H9 (cell line): ENCODE data around the gene LYPD8. TPM values are rescaled to one million over a fixed set of nuclear protein-coding genes. Genes with fewer than 3 reads are reported as not detected.

ENCODE experiments used
- DNase-seq: peaks from one replicate; pipeline ENCODE4 v3.0.0-alpha.2; 2017
- H2AFZ ChIP-seq: one replicate; pipeline ENCODE4 v1.6.1; 2013; ENCODE audit warnings: mild to moderate bottlenecking, low read length, control low read depth, moderate library complexity
- H2AK5ac ChIP-seq: 2 replicates; pipeline ENCODE4 v1.6.1; 2013; ENCODE audit warnings: low read length, control low read depth, mixed read lengths; ENCODE audit not compliant: insufficient read length
- H2BK120ac ChIP-seq: one replicate; pipeline ENCODE4 v1.6.1; 2013; ENCODE audit warnings: low read depth, mild to moderate bottlenecking, low read length, control low read depth, inconsistent platforms; ENCODE audit not compliant: poor library complexity, severe bottlenecking
- H2BK12ac ChIP-seq: 2 replicates; pipeline ENCODE4 v1.6.1; 2013; ENCODE audit warnings: low read length, control low read depth, mixed read lengths, low read depth; ENCODE audit not compliant: insufficient read length
- H2BK15ac ChIP-seq: 2 replicates; pipeline ENCODE4 v1.6.1; 2013; ENCODE audit warnings: low read depth, low read length, control low read depth
- H2BK20ac ChIP-seq: one replicate; pipeline ENCODE4 v1.6.1; 2013; ENCODE audit warnings: low read depth, mild to moderate bottlenecking, low read length, control low read depth, inconsistent platforms; ENCODE audit not compliant: poor library complexity, severe bottlenecking
- H2BK5ac ChIP-seq: 2 replicates; pipeline ENCODE4 v1.6.1; 2013; ENCODE audit warnings: low read length, control low read depth, mixed read lengths; ENCODE audit not compliant: insufficient read length
- H3K14ac ChIP-seq: 2 replicates; pipeline ENCODE4 v1.6.1; 2013; ENCODE audit warnings: low read length, control low read depth; ENCODE audit not compliant: insufficient read depth
- H3K18ac ChIP-seq: 2 replicates; pipeline ENCODE4 v1.6.1; 2013; ENCODE audit warnings: low read depth, mild to moderate bottlenecking, mixed read lengths, low read length, control low read depth; ENCODE audit not compliant: insufficient read length
- H3K23ac ChIP-seq: 2 replicates; pipeline ENCODE4 v1.6.1; 2013; ENCODE audit warnings: low read length, control low read depth, mixed read lengths, low read depth; ENCODE audit not compliant: insufficient read length
- H3K23me2 ChIP-seq: 2 replicates; pipeline ENCODE4 v1.6.1; 2013; ENCODE audit warnings: low read depth, mild to moderate bottlenecking, mixed read lengths, low read length, control low read depth; ENCODE audit not compliant: insufficient read length, poor library complexity, severe bottlenecking
- H3K27ac ChIP-seq: 2 replicates; pipeline ENCODE4 v1.5.1; 2013; ENCODE audit warnings: low read length, control low read depth, mixed read lengths, low read depth; ENCODE audit not compliant: insufficient read length
- H3K27me3 ChIP-seq: 2 replicates; pipeline ENCODE4 v1.6.1; 2013; ENCODE audit warnings: low read length, control low read depth, inconsistent platforms; ENCODE audit not compliant: insufficient read depth
- H3K4ac ChIP-seq: 2 replicates; pipeline ENCODE4 v1.6.1; 2013; ENCODE audit warnings: low read depth, mild to moderate bottlenecking, control low read depth, inconsistent platforms, low read length, moderate library complexity
- H3K4me1 ChIP-seq: 2 replicates; pipeline ENCODE4 v1.6.1; 2013; ENCODE audit warnings: low read length, control low read depth, inconsistent platforms; ENCODE audit not compliant: insufficient read depth
- H3K4me2 ChIP-seq: 2 replicates; pipeline ENCODE4 v1.6.1; 2013; ENCODE audit warnings: low read length, control low read depth, mixed read lengths; ENCODE audit not compliant: insufficient read length, insufficient read depth
- H3K56ac ChIP-seq: 2 replicates; pipeline ENCODE4 v1.6.1; 2013; ENCODE audit warnings: low read depth, mild to moderate bottlenecking, mixed read lengths, low read length, control low read depth; ENCODE audit not compliant: insufficient read length
- H3K79me1 ChIP-seq: 2 replicates; pipeline ENCODE4 v1.6.1; 2013; ENCODE audit warnings: low read depth, mild to moderate bottlenecking, moderate library complexity, low read length, control low read depth, inconsistent platforms; ENCODE audit not compliant: insufficient read depth, poor library complexity, severe bottlenecking
- H3K79me2 ChIP-seq: 2 replicates; pipeline ENCODE4 v1.6.1; 2013; ENCODE audit warnings: low read length, control low read depth, inconsistent platforms; ENCODE audit not compliant: insufficient read depth
- H3K9ac ChIP-seq: 2 replicates; pipeline ENCODE4 v1.6.1; 2013; ENCODE audit warnings: low read length, control low read depth, mixed read lengths; ENCODE audit not compliant: insufficient read length; ENCODE audit errors: extremely low read depth
- H3K9me3 ChIP-seq: one replicate; pipeline ENCODE4 v1.6.1; 2013; ENCODE audit warnings: low read depth, low read length, inconsistent platforms; ENCODE audit not compliant: control insufficient read depth
- H3T11ph ChIP-seq: one replicate; pipeline ENCODE4 v1.6.1; 2013; ENCODE audit warnings: mild to moderate bottlenecking, low read length, control low read depth, inconsistent platforms
- H4K20me1 ChIP-seq: one replicate; pipeline ENCODE4 v1.6.1; 2013; ENCODE audit not compliant: control insufficient read depth, insufficient read length, insufficient read depth
- H4K5ac ChIP-seq: 2 replicates; pipeline ENCODE4 v1.6.1; 2013; ENCODE audit warnings: low read depth, mild to moderate bottlenecking, mixed read lengths, low read length, control low read depth; ENCODE audit not compliant: insufficient read length
- H4K8ac ChIP-seq: replicated peaks from 2 replicates; pipeline ENCODE4 v1.6.1; 2013; ENCODE audit warnings: low read length, control low read depth, mixed read lengths, low read depth; ENCODE audit not compliant: insufficient read length
- H4K91ac ChIP-seq: 2 replicates; pipeline ENCODE4 v1.6.1; 2013; ENCODE audit warnings: low read depth, mild to moderate bottlenecking, moderate library complexity, mixed read lengths, low read length, control low read depth; ENCODE audit not compliant: insufficient read length
- H3K27ac Mint-ChIP-seq, 3 experiments: 2 replicates in 2 of 3; 3 replicates in 1 of 3; pipeline ENCODE4 v1.8.0; 2020 to 2021; ENCODE audit warnings: mixed read lengths in 3 of 3, mild to moderate bottlenecking in 1 of 3, moderate library complexity in 1 of 3
- H3K27me3 Mint-ChIP-seq: 2 replicates; pipeline ENCODE4 v1.8.0; 2021; ENCODE audit warnings: low read depth, mild to moderate bottlenecking, moderate library complexity, mixed read lengths
- H3K36me3 Mint-ChIP-seq, 3 experiments: 2 replicates in 2 of 3; 3 replicates in 1 of 3; pipeline ENCODE4 v1.8.0; 2020 to 2021; ENCODE audit warnings: low read depth in 3 of 3, mixed read lengths in 3 of 3; ENCODE audit not compliant: insufficient read depth in 1 of 3
- H3K4me1 Mint-ChIP-seq, 2 experiments: 2 replicates each; pipeline ENCODE4 v1.8.0; 2020; ENCODE audit warnings: mixed read lengths in 2 of 2
- H3K4me3 Mint-ChIP-seq, 2 experiments: 2 replicates in 1 of 2; 3 replicates in 1 of 2; pipeline ENCODE4 v1.8.0; 2020 to 2021; ENCODE audit warnings: mild to moderate bottlenecking in 2 of 2, mixed read lengths in 2 of 2, moderate library complexity in 1 of 2
- H3K9me3 Mint-ChIP-seq, 2 experiments: 2 replicates in 1 of 2; 3 replicates in 1 of 2; pipeline ENCODE4 v1.8.0; 2020; ENCODE audit warnings: mild to moderate bottlenecking in 2 of 2, mixed read lengths in 2 of 2, moderate library complexity in 1 of 2
- WGBS: extraction: QIAGEN DNeasy Blood & Tissue Kit; methylation state at CpG from one replicate; pipeline ENCODE4 v1.1.7; 2013; ENCODE audit warnings: missing lambda C conversion rate, low lambda C conversion rate, mixed read lengths; ENCODE audit not compliant: insufficient read length; ENCODE audit errors: extremely low coverage; 5-methylcytosine and 5-hydroxymethylcytosine counted together
- total RNA-seq: library from RNA; stranded (reverse); gene quantifications from 2 replicates; pipeline ENCODE4 v1.2.1, GENCODE V29; 2021
- TF ChIP-seq, protein P1 (sequence below): fragments of 200-600 bp; sonication (generic); conservative IDR thresholded peaks from 3 replicates; pipeline ENCODE4 v1.8.0; 2021; ENCODE audit warnings: antibody characterized with exemption, mild to moderate bottlenecking

The LYPD8 gene
- total RNA-seq, 1 experiment from 2014 or later = not detected

DNA sequence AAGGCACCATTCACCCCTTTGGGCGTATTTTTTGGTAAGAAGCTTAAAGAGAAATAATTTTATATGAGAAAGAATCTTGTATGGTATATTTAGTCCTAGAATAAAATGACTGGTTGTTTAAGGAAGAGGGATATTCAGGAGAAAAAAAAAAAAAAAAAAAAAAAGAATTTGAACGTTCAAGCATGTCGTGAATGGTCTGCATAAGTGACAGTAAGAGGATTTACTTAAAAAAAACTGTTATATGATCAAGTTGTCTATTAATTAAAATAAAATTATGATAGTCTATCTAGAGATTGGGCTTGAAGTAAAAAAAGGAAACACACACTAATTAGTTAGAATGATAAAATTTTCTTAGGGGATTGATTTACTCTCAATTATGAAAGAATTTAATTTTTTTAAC is 41.3 kb downstream of the LYPD8 start:
- Histone ChIP-seq H3K9me3 (peaks cover 62% of the 10 kb centered on the region), H3K79me2 (no peaks in the 10 kb centered on the region)
- H3K9me3 Mint-ChIP-seq = peaks cover 76 to 89% of the 10 kb centered on the region in 2 experiments

More for the DNA sequence above, 41.3 kb downstream of the LYPD8 start:
- H2BK20ac ChIP-seq = no peak overlapping the region
- no peak overlapping the region for H3K9ac ChIP-seq
- H3K27me3 ChIP-seq = no peaks in the 10 kb centered on the region
- H3K27ac ChIP-seq = no peak overlapping the region
- H3K4ac ChIP-seq = no peak overlapping the region
- H4K20me1 ChIP-seq = no peaks in the 10 kb centered on the region
- H3K23me2 ChIP-seq = no peaks in the 10 kb centered on the region
- no peak overlapping the region for H3K18ac ChIP-seq
- H3K4me1 ChIP-seq = no peaks in the 10 kb centered on the region
- peaks cover under 1% of the 10 kb centered on the region; the same call in 1 of the 2 replicates for H3K27me3 Mint-ChIP-seq
- H4K8ac ChIP-seq = no peak overlapping the region
- no peak overlapping the region for H3K14ac ChIP-seq
- TF ChIP-seq, protein P1, sequence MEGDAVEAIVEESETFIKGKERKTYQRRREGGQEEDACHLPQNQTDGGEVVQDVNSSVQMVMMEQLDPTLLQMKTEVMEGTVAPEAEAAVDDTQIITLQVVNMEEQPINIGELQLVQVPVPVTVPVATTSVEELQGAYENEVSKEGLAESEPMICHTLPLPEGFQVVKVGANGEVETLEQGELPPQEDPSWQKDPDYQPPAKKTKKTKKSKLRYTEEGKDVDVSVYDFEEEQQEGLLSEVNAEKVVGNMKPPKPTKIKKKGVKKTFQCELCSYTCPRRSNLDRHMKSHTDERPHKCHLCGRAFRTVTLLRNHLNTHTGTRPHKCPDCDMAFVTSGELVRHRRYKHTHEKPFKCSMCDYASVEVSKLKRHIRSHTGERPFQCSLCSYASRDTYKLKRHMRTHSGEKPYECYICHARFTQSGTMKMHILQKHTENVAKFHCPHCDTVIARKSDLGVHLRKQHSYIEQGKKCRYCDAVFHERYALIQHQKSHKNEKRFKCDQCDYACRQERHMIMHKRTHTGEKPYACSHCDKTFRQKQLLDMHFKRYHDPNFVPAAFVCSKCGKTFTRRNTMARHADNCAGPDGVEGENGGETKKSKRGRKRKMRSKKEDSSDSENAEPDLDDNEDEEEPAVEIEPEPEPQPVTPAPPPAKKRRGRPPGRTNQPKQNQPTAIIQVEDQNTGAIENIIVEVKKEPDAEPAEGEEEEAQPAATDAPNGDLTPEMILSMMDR = no peak
- H2AK5ac ChIP-seq = no peak overlapping the region
- no peak overlapping the region for H3K23ac ChIP-seq
- no peak overlapping the region for H3K56ac ChIP-seq
- no peak for DNase-seq
- no peak overlapping the region for H2AFZ ChIP-seq
- H3K4me3 Mint-ChIP-seq = no peak overlapping the region
- H4K5ac ChIP-seq = no peak overlapping the region
- no peak overlapping the region for H4K91ac ChIP-seq
- H3K4me1 Mint-ChIP-seq = no peaks in the 10 kb centered on the region
- no peak overlapping the region for H3K27ac Mint-ChIP-seq
- no CpG with 5 or more reads among the region's 3 CpGs for WGBS
- H2BK120ac ChIP-seq = no peak overlapping the region
- no peak overlapping the region for H2BK15ac ChIP-seq
- H3K79me1 ChIP-seq = no peaks in the 10 kb centered on the region
- H3K36me3 Mint-ChIP-seq = peaks cover 3 to 27% (median 10%) of the 10 kb centered on the region in 3 experiments; a peak in 5 of 7 replicates
- no peak overlapping the region for H3T11ph ChIP-seq
- H3K4me2 ChIP-seq = no peak overlapping the region
- no peak overlapping the region for H2BK12ac ChIP-seq
- H2BK5ac ChIP-seq = no peak overlapping the region
